GM21381 (cell line): ENCODE data around the gene POLD2.
A peak's percentile ranks its signal among the peaks of the same experiment; 100 is the strongest.

ENCODE experiments used
- ATAC-seq: cut with Tn5 transposase; IDR thresholded peaks from one replicate; pipeline ENCODE4 v1.9.1; 2021; ENCODE audit warnings: mild to moderate bottlenecking, moderate library complexity; ENCODE audit not compliant: unreplicated experiment

The POLD2 gene

GRCh38 chr7:44084701-44085100 lies 38.6 kb downstream of the POLD2 start:
- ATAC-seq = no peak

DNA sequence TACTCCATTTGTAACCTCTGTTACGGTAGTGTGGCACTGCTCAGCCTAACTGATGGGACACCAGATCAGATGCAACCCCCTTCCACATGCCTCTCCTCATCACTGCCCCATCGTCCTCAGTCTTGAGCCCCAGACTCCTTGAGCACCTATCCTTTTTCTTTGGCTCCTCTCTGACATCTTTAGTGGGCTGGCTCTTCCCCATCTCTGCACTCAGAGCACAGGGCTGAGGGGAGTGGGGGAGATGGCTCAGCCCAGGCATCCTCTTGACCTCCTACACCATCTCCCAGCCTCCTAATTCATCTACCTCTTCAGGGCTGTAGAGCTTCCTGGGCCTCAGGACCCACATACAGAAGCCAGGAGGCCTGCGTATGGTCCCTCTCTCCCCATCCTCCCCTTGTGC lies 39.6 kb downstream of the POLD2 start:
- ATAC-seq = no peak

GRCh38 chr7:44082541-44083207 lies 40.7 kb downstream of the POLD2 start:
- peak; percentile 91 for ATAC-seq

DNA sequence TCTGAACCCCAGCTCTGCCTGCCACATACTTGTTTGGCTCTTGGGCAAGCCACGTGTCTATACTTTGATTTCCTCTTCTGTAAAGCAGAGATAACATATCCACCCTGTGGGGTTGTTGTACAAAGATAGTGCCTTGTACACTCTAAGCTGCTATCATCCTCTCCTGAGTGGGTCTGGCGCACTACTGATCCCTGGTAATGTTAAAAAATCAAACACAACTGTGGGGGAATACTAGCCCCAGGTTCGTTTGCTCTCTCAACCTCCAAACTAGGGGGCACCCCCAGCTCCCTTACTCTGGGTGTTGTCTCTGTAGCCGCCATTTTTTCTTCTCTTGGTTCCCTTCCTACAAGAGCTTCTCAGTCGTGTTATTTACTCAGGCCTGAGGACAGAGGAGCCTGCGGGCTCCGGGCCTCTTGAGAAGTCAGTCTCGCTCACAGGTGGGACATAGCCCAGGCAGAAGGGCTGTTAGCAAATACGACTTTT lies 42.0 kb downstream of the POLD2 start:
- ATAC-seq = no peak

GRCh38 chr7:44080686-44081265 lies 42.6 kb downstream of the POLD2 start:
- ATAC-seq = no peak

DNA sequence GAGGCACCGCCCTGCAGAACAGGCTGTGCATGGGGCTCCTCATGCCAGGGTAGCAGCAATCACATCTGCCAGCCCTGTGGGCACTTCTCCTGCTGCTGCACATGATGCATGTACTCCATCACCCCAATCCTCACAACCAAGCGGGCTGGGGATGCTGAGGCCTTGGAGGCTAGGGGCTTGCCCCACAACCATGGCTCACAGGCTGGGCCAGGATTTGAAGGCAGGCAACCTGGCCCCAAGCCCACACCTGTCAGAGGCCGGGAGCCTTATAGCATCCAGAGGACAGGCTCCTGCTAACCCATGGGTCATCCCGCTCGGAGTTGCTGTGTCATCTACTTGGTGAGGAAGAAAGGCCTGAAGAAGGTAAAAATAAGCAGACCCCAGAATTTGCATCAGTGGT lies 43.2 kb downstream of the POLD2 start:
- no peak for ATAC-seq

GRCh38 chr7:44079331-44080021 lies 43.9 kb downstream of the POLD2 start:
- ATAC-seq = no peak

DNA sequence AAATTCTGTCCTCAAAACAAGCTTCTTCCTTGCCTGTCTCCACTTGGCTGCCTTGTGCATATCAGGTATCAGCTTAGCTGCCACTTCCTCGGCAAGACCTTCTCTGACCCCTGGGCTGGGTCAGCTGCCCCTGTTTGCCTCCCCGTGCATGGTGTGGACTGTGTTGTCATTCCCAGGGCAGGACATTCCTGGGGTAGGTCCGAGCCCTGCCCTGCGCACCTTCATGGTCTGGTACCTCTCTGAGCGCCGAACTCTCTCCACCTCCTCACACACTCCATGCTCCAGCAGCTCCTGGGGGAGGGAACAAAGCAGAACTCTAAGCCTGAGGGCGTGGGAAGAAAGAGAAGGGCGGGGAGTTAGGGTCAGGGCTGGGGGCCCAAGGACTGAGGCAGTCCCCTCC lies 44.8 kb downstream of the POLD2 start:
- no peak for ATAC-seq

DNA sequence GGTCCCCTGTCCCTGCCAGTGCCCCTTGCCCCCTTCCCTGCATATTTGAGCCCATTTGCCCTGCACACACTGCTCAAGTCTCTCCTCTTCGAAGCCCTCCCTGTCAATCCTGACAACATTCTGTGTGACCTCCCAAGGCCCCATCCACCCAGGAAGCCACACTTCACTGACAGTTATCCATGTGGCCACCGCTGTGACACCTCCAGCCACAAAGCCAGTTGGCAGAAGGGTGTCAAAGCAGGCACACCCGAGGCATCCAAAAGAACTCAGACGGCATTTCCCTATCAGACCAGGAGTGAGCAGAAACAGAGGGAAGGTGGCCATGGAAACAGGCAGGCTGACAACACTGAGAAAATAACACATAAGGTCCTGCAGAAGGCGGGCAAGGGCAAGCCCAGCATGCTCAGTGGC lies 45.7 kb downstream of the POLD2 start:
- no peak for ATAC-seq

DNA sequence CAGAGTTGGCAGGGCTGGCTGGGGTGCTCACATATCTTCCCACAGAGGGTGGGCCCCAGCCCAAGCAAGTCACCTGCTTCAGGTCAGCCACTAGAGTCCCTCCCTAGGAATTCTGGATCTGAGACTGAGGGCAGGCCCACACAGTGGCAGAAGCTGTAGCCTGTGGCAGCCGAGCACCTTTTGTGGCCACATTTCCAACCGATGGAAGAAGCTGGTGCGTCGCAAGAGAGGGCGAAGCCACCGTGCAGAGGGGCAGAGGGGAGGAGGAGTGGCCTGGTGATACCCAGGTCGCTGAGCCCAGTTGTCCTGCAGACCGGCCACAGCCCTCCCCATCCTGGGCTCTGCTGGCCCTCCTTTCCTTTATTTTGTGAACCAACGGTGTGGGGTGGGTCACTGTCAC lies 46.3 kb downstream of the POLD2 start:
- no peak for ATAC-seq

GRCh38 chr7:44076101-44076895 lies 47.0 kb downstream of the POLD2 start:
- ATAC-seq = no peak

GRCh38 chr7:44075296-44076075 lies 47.9 kb downstream of the POLD2 start:
- no peak for ATAC-seq

- ATAC-seq = no peak
These were observed 49.0 kb downstream of the POLD2 start for GRCh38 chr7:44074349-44074695.

DNA sequence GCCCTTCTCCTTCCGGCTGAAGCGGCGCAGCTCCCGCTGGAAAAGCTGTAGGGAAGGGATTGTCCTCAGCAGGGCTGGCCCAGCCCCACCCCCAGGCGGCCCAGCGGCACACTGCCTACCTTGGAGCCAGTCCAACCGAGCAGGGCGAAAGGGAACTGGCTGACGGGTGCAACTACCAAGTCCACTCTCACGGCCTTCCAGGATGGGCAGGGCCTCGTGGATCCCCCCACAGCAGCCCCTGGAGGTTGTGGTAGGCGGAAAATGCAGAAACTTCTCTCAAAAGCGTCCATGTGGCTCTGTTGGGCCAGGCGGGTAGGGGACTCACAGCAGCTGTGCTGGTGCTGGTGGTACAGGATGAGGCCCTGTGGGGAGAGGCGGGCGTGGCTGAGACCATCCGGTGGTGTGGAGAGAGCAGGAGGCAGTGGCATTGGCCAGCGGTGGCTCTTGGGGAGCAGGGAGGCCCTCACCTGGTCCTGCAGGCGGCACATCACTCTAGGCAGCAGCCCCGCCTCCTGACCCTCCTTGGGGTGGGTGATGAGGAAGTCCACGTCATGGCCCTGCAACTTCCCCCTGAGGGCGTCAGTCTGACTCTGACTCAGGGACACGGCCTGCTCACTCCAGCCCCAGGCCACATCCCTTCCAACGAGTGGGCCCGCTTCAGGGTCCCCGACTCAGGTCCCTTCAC lies 49.5 kb downstream of the POLD2 start:
- ATAC-seq = peak; percentile 55

DNA sequence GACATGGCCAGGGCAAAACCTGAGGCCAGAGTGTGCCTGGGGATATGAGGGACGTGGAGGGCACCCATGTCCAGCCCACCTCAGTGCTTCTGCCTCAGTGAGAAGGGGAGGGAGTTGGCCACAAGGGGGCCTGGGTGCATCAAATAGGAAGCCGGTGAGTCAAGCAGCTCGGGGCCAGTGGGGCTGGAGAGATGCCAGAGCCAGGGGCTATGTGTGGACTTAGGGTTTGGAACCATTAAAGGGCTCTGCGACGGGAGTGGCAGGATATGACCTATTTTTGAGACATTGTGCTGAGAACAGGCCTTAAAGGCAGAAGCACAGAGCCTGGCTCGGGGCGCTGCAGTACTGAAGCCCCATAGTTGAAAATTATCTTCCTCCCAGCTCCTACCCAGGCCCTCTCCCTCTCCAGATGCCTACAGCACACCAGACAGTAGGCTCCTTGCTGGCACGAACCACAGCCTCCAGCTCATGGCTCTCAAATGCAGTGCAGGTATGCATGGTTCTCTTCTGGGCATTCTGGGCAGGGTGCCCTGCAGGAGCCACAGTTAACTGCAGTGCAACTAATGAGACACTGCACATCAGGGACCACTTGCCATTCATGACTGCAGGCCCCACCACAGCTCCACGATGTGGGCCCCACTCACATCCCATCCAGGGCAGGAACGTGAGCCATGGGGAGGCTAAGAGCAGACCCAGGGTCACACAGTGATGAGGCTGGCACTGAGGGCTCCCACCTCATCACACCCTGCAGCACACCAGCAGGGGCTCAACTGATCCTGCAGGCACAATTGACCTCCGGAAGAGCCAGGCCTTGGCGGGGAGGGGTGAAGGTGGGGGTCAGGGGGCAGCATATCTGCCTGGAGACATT lies 50.8 kb downstream of the POLD2 start:
- no peak for ATAC-seq

DNA sequence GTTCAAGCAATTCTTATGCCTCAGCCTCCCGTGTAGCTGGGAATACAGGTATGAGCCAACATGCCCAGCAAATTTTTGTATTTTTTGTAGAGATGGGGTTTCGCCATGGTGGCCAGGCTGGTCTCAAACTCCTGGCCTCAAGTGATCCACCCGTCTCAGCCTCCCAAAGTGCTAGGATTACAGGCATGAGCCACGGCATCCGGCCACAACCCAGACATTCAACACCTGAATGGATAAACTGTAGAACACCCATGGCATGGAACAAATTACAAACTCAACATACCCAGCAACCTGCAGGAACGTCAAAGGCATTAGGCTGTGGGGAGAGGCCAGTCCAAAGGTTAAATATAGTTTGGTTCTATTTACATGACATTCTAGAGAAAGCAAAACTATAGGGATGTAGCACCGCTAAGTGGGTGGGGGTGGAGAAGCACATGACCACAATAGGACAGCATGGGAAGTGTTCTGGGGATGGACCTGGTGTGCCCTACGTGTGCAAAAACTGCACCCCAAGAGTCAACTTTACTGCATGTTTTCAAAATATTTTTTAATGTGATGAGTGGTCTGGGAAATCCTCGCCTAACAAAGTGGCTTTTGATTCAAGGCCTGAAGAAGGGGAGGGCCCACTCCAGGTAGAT lies 51.5 kb downstream of the POLD2 start:
- ATAC-seq = no peak

DNA sequence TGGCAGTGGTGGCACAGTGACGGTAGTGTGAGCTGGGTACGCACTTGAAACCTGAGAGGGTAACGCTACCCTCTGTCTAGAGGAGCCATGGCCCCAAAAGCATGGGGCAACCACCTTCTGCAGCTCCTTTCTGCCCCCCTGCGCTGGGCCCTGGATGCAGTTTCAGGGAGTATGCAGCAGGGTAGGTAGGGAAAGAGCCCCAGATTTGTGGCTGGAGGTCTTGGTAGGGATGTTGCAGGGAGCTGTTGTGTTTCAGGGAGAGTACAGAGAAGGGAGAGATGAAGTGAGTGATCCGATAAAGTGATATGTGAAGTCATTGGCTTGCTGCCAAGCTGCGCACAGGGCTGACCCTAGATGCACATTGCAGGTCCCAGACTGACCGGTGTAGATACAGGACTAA lies 55.3 kb downstream of the POLD2 start:
- no peak for ATAC-seq

- no peak for ATAC-seq
These were observed 56.0 kb downstream of the POLD2 start for GRCh38 chr7:44067064-44067951.
